AG04449 (cell line): Measurements from ENCODE around the gene TUSC2.

ENCODE experiments used
- CTCF ChIA-PET: fragments of 350-600 bp; formaldehyde crosslinking; extraction: SDS; loops from one replicate; lab custom pipeline; 2021; ENCODE audit warnings: antibody characterized with exemption; lab: Yijun Ruan, JAX
- POLR2A ChIA-PET: fragments of 400-600, 350-600 bp; formaldehyde crosslinking; extraction: SDS; loops from one replicate; lab custom pipeline; 2020; ENCODE audit warnings: antibody characterized with exemption, inconsistent platforms; lab: Yijun Ruan, JAX
- DNase-seq: peaks from one replicate; pipeline ENCODE4 v3.0.0-alpha.2; 2010; ENCODE audit warnings: low read depth, low spot score
- H3K4me3 ChIP-seq: 2 replicates; pipeline ENCODE4 v1.5.1; 2011; ENCODE audit warnings: low read depth, mild to moderate bottlenecking, control low read depth, low read length
- TF ChIP-seq, protein P1 (sequence below): IDR thresholded peaks from one replicate; pipeline ENCODE4 v1.5.1; 2011; ENCODE audit warnings: mild to moderate bottlenecking, moderate library complexity, low read length, control low read depth, inconsistent platforms; ENCODE audit not compliant: insufficient read depth; ENCODE audit errors: missing control alignments

Gene TUSC2

DNA sequence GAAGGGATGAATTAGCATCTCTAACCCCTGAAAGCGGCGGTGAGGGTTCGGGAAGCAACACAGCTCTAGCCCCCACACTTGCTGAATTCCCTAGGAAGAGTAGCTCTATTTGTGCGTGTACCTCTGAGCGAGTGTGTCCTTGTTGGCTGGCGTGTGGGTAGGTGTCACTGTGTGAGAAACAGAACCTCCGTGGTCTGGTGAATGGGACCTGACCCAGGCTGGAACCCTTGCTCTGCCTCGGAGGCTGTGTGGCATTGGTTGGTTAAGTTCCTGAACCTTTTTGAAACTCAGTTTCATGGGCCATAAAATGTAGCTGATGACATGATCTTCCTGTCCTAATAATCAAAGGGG is 31.7 kb upstream of the TUSC2 start:
- TF ChIP-seq, protein P1, sequence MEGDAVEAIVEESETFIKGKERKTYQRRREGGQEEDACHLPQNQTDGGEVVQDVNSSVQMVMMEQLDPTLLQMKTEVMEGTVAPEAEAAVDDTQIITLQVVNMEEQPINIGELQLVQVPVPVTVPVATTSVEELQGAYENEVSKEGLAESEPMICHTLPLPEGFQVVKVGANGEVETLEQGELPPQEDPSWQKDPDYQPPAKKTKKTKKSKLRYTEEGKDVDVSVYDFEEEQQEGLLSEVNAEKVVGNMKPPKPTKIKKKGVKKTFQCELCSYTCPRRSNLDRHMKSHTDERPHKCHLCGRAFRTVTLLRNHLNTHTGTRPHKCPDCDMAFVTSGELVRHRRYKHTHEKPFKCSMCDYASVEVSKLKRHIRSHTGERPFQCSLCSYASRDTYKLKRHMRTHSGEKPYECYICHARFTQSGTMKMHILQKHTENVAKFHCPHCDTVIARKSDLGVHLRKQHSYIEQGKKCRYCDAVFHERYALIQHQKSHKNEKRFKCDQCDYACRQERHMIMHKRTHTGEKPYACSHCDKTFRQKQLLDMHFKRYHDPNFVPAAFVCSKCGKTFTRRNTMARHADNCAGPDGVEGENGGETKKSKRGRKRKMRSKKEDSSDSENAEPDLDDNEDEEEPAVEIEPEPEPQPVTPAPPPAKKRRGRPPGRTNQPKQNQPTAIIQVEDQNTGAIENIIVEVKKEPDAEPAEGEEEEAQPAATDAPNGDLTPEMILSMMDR: no peak
- DNase-seq: no peak
- CTCF ChIA-PET: interaction anchor here (1.3 to 1.5 kb wide), 3 partner anchors 12 to 183 kb away, joined by 3 to 5 read pairs (median 5); partner anchors contain the start of gene RASSF1
- H3K4me3 ChIP-seq: peak overlapping the region; percentile 38
- POLR2A ChIA-PET: interaction anchor here (0.6 to 1.2 kb wide), 2 partner anchors 9 to 10 kb away, joined by 3 read pairs; partner anchors contain the start of genes CYB561D2 and NPRL2

DNA sequence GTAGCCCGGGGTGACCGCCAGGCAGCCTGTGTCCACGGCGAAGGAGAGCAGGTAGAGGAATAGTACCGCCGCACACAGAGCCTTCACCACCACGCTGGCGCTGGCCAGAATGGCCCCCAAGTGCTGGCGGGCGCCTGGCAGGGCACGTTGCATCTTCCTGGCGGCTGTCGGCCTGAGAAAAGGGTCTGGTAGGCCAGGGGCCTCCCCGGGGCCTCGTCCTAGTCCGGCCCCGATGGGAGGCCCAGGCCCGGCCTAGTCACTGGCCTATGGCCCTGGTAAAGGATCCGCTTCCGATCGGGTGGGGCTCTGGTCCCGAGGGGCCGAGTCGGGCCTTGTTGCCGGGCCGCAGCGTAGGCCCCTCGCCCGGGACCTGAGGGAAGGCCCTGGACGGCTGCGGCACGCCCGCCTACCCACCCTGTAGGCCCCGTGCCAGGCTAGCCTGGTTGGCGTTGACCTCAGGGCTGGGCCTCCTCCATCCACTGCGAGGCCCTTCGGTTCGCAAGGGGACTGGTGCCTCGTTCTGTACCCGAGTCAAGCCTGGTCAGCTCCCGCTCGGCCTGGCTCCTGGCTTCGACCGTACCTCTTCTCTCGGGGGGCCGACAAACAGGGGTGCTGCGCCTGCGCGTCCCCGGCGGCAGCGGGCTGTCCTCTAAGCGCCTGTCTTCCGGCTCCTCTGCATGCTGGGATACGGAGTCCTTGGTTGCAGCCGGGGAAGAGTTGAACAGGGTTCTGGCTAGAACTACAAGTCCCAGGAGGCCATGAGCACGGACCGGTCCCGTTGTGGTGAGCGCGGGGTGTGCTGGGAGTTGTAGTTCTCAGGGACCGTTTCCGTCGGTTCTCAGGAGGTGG is 31.1 kb upstream of the TUSC2 start, which contains the start of gene TMEM115:
Gene TMEM115 (minus strand): TSS at position 611 of the 849 bp plus-strand sequence. CDS start 458 bp downstream, at position 153.
- ChIA-PET POLR2A (interaction anchor here (0.6 to 1.2 kb wide), 2 partner anchors 8 to 10 kb away, joined by 3 read pairs; partner anchors contain the start of genes CYB561D2 and NPRL2), CTCF (interaction anchor here (1.3 to 1.5 kb wide), 3 partner anchors 12 to 183 kb away, joined by 3 to 5 read pairs (median 5); partner anchors contain the start of gene RASSF1)
- H3K4me3 ChIP-seq: peak within 1 kb of the TSS; percentile 99
- TF ChIP-seq, protein P1: no peak
- peak; percentile 95 for DNase-seq

DNA sequence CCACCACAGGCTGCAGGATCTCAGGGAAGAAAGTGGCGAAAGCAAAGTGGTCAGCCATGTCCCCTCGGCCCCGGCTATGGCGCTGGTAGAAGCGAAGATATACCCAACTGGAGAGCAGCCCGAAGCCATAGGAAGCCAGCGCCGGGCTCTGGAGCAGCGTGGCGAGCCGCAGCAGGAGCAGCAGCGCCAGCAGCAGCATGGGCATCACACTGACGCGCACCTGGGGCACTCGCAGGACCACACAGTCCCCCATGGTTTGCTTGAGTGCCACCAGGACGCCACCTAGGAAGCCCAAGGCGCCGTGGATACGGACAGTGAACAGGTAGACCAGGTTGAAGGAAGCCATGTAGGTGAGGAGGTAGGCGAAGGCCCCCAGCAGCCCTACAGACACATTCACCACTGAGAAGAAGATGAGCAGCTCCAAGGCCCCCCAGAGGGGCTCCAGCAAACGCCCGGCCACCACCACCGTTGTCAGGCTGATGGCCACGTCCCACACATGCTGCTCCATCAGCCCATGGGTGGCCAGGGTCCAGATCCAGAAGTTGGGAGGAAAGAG is 30.4 kb upstream of the TUSC2 start:
- CTCF ChIA-PET: no interaction called here
- peak overlapping the region; percentile 99 for H3K4me3 ChIP-seq
- DNase-seq: no peak
- POLR2A ChIA-PET: no interaction called here
- TF ChIP-seq, protein P1: no peak

DNA sequence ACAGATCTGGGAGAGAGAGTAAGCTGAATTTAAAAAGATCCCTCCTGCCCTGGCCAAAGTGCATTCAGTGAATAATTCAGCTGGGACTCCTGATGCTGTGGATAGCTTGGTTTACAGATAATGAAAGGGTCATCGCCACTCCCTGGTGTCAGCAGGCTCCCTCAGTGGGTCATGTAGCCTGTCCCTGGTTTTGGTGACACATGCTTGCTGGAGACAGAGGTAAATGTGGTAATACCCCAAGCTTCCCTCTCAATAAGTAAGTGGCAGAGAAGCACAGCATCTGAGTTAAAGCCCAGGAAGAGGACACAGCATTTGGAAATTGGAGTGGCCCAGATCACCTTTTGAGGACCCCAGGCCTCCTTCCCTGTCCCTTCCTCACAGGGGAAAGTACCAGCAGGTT is 29.5 kb upstream of the TUSC2 start:
- peak overlapping the region; percentile 99 for H3K4me3 ChIP-seq
- DNase-seq: no peak
- TF ChIP-seq, protein P1: no peak
- POLR2A ChIA-PET: interaction anchor here (1.0 to 1.4 kb wide), 3 partner anchors 17 to 212 kb away, joined by 3 to 4 read pairs (median 3); partner anchors contain the start of genes HEMK1 and RASSF1
- CTCF ChIA-PET: interaction anchor here (2.5 to 16.7 kb wide), 3 partner anchors 9 to 258 kb away, joined by 12 to 473 read pairs (median 16); no protein-coding TSS in a partner anchor

DNA sequence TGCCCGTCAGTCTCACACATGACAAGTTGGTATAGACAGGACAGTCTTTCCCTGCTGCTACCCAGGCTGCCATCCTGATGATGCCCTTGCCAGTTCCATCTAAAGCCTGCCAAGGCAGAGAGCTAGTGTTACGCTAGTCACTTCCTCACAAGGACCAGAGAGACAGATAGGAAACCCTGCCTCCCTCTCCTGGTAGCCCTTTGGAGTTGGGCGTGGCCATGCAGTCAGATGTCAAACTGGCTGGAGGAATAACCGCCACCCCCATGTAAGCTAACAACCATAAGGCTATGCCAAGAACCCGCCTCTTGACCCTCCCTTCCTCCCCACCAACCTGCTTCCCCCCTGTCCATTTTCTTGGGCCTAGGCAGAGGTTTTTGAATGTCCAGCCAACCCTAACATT is 28.5 kb upstream of the TUSC2 start:
- no peak for DNase-seq
- H3K4me3 ChIP-seq: peak overlapping the region; percentile 99
- TF ChIP-seq, protein P1: no peak
- ChIA-PET CTCF (interaction anchor here (0.8 to 16.7 kb wide), 4 partner anchors 9 to 259 kb away, joined by 4 to 473 read pairs (median 14); partner anchors contain the start of gene ZMYND10), POLR2A (interaction anchor here (1.0 to 1.4 kb wide), 3 partner anchors 16 to 213 kb away, joined by 3 to 4 read pairs (median 3); partner anchors contain the start of genes HEMK1 and RASSF1)
